Glutamatergic neuron (in vitro differentiated cells): Measurements from ENCODE around the gene DDX41. TPM values are rescaled to one million over a fixed set of nuclear protein-coding genes. Genes with fewer than 3 reads are reported as not detected.

Source experiments
- DNase-seq: peaks from one replicate; pipeline ENCODE4 v3.0.0; 2022
- H3K27ac Mint-ChIP-seq: one replicate; pipeline ENCODE4 v1.8.0; 2020; ENCODE audit warnings: mild to moderate bottlenecking, mixed read lengths, inconsistent platforms; ENCODE audit not compliant: unreplicated experiment
- H3K27me3 Mint-ChIP-seq: one replicate; pipeline ENCODE4 v1.8.0; 2020; ENCODE audit warnings: mild to moderate bottlenecking, moderate library complexity, mixed read lengths, inconsistent platforms; ENCODE audit not compliant: unreplicated experiment
- H3K36me3 Mint-ChIP-seq: one replicate; pipeline ENCODE4 v1.8.0; 2020; ENCODE audit warnings: mild to moderate bottlenecking, mixed read lengths, inconsistent platforms; ENCODE audit not compliant: unreplicated experiment
- H3K4me1 Mint-ChIP-seq: one replicate; pipeline ENCODE4 v1.8.0; 2020; ENCODE audit warnings: mild to moderate bottlenecking, low read depth, mixed read lengths, inconsistent platforms; ENCODE audit not compliant: unreplicated experiment
- H3K4me3 Mint-ChIP-seq: one replicate; pipeline ENCODE4 v1.8.0; 2020; ENCODE audit warnings: mild to moderate bottlenecking, mixed read lengths, inconsistent platforms; ENCODE audit not compliant: unreplicated experiment
- H3K9me3 Mint-ChIP-seq: one replicate; pipeline ENCODE4 v1.8.0; 2020; ENCODE audit warnings: mild to moderate bottlenecking, moderate library complexity, mixed read lengths, inconsistent platforms; ENCODE audit not compliant: unreplicated experiment
- total RNA-seq: library from RNA; stranded (reverse); fragmentation: NEBNext Ultra II Directional; extraction: Animal tissue kit (Norgen Biotek cat#: 25700); gene quantifications from one replicate; pipeline ENCODE4 v1.2.1, GENCODE V29; 2021; ENCODE audit not compliant: unreplicated experiment
- TF ChIP-seq, protein P1 (sequence below): fragments of 200-600 bp; sonication (generic); IDR thresholded peaks from one replicate; pipeline ENCODE4 v1.5.0; 2021; ENCODE audit not compliant: partially characterized antibody, unreplicated experiment

The DDX41 gene
- total RNA-seq, 1 donor from 2014 or later, result 125 TPM

DNA sequence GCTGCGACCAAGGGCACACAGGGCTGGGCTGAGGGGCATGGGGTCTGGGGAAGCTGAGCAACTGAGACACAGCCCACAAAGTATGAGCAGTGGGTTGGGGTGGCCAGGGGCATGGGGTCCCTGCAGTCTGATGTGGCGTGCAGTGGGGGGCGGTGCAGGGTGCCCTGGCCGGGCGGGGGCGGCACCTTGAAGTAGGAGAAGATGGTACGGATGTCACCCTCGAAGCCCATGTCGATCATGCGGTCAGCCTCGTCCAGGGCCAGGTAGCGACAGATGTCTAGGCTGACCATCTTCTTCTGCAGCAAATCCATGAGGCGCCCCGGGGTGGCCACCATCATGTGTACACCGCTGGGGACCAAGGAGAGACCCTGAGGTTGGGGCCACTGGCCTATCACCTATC lies 3.3 kb downstream of the DDX41 start:
- Mint-ChIP-seq H3K36me3 (peaks cover 4% of the 10 kb centered on the region), H3K9me3 (peaks cover 18% of the 10 kb centered on the region), H3K27me3 (peaks cover 18% of the 10 kb centered on the region), H3K4me1 (peaks cover 16% of the 10 kb centered on the region), H3K27ac (no peak overlapping the region), H3K4me3 (no peak overlapping the region)
- TF ChIP-seq, protein P1, sequence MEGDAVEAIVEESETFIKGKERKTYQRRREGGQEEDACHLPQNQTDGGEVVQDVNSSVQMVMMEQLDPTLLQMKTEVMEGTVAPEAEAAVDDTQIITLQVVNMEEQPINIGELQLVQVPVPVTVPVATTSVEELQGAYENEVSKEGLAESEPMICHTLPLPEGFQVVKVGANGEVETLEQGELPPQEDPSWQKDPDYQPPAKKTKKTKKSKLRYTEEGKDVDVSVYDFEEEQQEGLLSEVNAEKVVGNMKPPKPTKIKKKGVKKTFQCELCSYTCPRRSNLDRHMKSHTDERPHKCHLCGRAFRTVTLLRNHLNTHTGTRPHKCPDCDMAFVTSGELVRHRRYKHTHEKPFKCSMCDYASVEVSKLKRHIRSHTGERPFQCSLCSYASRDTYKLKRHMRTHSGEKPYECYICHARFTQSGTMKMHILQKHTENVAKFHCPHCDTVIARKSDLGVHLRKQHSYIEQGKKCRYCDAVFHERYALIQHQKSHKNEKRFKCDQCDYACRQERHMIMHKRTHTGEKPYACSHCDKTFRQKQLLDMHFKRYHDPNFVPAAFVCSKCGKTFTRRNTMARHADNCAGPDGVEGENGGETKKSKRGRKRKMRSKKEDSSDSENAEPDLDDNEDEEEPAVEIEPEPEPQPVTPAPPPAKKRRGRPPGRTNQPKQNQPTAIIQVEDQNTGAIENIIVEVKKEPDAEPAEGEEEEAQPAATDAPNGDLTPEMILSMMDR, result no peak
- DNase-seq, result no peak

DNA sequence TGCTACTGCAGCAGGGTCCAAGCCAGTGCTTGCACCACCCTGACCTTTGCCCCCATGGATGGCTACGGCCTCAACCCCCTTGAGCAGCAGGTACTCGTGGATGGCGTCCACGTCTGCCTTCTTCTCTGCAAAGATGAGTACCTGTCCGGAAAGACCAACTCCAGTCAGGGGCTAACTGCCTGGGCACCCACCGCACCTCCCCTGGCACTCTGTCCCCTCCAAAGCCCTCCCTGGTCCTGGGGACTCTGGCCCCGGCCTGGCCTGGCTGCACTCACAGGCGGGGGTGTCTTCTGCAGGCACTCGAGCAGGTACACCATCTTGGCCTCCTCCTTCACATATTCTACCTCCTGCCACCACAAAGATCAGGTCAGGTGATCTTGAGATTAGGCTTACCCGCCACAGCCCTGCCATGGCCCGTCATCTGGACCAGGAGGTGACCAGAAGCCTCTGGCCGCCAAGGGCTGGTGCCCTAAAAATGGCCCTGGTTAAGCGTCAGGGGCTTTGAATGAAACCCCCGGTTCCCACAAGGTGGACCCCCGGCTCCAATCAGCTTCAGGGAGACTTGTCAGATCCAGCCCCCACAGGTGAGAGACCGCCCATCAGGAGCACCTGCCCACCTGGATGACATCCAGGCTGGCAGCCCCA lies 3.9 kb downstream of the DDX41 start:
- Mint-ChIP-seq H3K9me3 (peaks cover 18% of the 10 kb centered on the region), H3K36me3 (peaks cover 4% of the 10 kb centered on the region), H3K4me3 (no peak overlapping the region), H3K27me3 (peaks cover 18% of the 10 kb centered on the region), H3K4me1 (peaks cover 16% of the 10 kb centered on the region), H3K27ac (no peak overlapping the region)
- no peak for DNase-seq
- TF ChIP-seq, protein P1, result no peak

DNA sequence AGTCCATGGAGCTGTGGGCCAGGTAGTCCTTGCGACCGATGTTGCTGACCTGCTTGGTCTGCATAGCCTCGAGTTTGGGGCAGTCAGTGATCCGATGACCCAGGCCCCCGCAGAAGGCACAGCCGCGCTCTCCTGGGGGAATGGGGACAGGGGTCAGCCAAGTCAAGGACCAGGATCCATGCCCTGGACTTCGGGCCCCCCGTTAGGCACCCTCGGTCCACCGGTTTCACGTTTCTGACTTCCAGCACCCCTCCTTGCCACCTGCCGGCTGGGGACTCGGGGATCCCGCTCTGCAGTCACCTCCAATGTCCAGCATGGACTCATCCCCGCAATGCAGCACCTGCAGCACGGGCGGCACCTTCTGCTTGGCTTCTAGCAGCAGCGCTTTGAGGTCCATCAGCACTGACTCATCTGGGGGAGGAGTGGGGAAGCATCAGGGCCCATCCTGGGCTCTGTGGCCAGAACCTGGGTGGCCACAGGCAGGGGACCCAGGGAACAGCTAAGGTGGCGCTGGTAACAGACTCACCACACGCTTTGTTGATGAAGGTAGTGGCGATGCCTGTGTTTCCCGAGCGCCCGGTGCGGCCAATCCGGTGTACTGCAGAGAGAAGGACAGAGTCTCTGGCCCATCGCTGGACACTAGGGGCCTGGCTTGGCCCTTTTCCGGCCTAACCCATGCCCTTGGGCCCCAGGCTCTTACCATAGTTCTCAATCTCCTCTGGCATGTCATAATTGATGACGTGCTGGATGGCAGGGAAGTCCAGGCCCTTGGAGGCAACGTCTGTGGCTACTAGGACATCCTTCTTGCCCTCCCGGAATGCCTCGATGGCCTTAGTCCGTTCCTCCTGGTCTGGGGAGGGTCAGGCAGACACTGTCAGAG lies 4.7 kb downstream of the DDX41 start:
- peaks cover 16% of the 10 kb centered on the region for H3K4me1 Mint-ChIP-seq
- peaks cover 4% of the 10 kb centered on the region for H3K36me3 Mint-ChIP-seq
- no peak for DNase-seq
- peaks cover 13% of the 10 kb centered on the region for H3K9me3 Mint-ChIP-seq
- no peak overlapping the region for H3K4me3 Mint-ChIP-seq
- peaks cover 17% of the 10 kb centered on the region for H3K27me3 Mint-ChIP-seq
- no peak overlapping the region for H3K27ac Mint-ChIP-seq
- TF ChIP-seq, protein P1, result no peak

DNA sequence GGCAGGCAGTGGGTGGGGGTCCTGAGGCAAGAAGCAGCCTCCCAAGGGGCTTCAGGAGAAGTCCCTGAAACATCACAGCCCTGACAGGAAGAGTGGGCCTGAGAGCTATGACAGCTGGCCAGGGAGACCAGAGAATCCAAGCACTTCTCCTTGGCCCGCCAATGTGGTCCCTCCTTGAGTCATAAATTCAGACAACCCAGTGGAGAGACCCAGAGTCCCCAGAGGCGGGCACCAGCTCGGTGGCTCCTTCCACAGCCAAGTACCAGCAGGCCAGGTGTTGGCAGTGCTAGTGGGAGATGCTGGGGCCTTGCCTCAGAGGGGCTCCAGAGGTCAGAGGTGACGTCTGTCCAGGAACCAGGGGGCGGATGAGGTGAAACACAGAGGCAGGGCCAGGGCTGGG lies 5.6 kb downstream of the DDX41 start:
- TF ChIP-seq, protein P1, result no peak
- DNase-seq, result no peak
- H3K4me3 Mint-ChIP-seq, result no peak overlapping the region
- peaks cover 9% of the 10 kb centered on the region for H3K9me3 Mint-ChIP-seq
- H3K36me3 Mint-ChIP-seq, result no peaks in the 10 kb centered on the region
- H3K27ac Mint-ChIP-seq, result no peak overlapping the region
- H3K27me3 Mint-ChIP-seq, result peaks cover 16% of the 10 kb centered on the region
- peaks cover 13% of the 10 kb centered on the region for H3K4me1 Mint-ChIP-seq

DNA sequence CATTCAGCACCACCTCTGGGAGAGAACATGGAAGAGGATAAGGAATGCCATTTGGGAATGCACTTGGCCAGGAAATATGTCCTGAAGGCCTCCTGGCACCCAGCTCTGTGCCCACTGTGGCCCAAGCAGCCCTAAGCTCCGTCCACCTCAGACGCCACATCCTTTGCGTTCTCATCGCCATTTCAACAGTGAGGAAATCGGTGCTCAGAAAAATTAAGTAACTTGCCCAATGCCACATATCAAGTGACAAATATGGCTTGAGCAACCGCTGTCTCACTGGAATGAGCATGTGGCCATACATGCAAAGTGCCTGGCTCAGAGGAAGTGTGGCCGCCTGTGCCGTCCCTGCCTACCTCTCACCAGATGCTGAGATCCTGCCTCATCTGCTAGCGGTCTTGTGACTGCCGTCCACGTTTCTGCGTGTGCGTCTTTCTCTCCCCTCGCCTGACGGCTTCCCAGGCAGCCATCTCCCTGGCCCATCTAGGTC lies 6.2 kb downstream of the DDX41 start:
- Mint-ChIP-seq H3K4me3 (no peak overlapping the region), H3K4me1 (peaks cover 8% of the 10 kb centered on the region), H3K9me3 (peaks cover 8% of the 10 kb centered on the region), H3K27me3 (peaks cover 14% of the 10 kb centered on the region), H3K27ac (no peak overlapping the region), H3K36me3 (no peaks in the 10 kb centered on the region)
- DNase-seq, result no peak
- TF ChIP-seq, protein P1, result no peak
